Measurements from ENCODE around the gene NEDD4. TPM values are rescaled to one million over a fixed set of nuclear protein-coding genes. Genes with fewer than 3 reads are reported as not detected.
A peak's percentile ranks its signal among the peaks of the same experiment; 100 is the strongest.

Gene NEDD4
- total RNA-seq, 2 donors from 2014 or later = 10.4 to 16.5 TPM

GRCh38 chr15:55802600-55803376 lies 190.6 kb downstream of the NEDD4 start:
- Histone ChIP-seq H3K27me3 (ENCODE audit: control insufficient read depth, insufficient read depth, low read length, poor library complexity, severe bottlenecking) (peaks cover 28% of the 10 kb centered on the region), H3K36me3 (ENCODE audit: control insufficient read depth, insufficient read depth, low read length) (no peaks in the 10 kb centered on the region), H3K9ac (ENCODE audit: extremely low read depth, low read length, poor library complexity, severe bottlenecking) (no peak overlapping the region), H3K4me1 (ENCODE audit: control insufficient read depth, insufficient read depth, low read length) (no peaks in the 10 kb centered on the region), H3K27ac (ENCODE audit: low read depth, low read length) (no peak overlapping the region), H3K9me3 (ENCODE audit: control insufficient read depth, low read length) (no peaks in the 10 kb centered on the region), H3K4me3 (ENCODE audit: low read length) (no peak overlapping the region)
- Mint-ChIP-seq H3K27ac (no peak overlapping the region), H3K9me3 (no peaks in the 10 kb centered on the region), H3K27me3 (ENCODE audit: insufficient read depth) (peaks cover 39% of the 10 kb centered on the region), H3K36me3 (ENCODE audit: low read depth) (no peaks in the 10 kb centered on the region), H3K4me3 (no peak overlapping the region), H3K4me1 (peaks cover 9% of the 10 kb centered on the region)
- WGBS, 2 experiments (ENCODE audit: insufficient coverage in 1 of 2, insufficient read length in 1 of 2) = 88 to 100% methylated on average over 1 to 5 of the region's 5 CpGs
- no peak for DNase-seq
- peak; percentile 42 for TF ChIP-seq CTCF (conservative IDR thresholded peaks at IDR 0.05)

- no peaks in the 10 kb centered on the region for H3K36me3 ChIP-seq (ENCODE audit: control insufficient read depth, insufficient read depth, low read length)
- Mint-ChIP-seq H3K4me1 (peaks cover 7% of the 10 kb centered on the region), H3K27ac (no peak overlapping the region), H3K27me3 (ENCODE audit: insufficient read depth) (peaks cover 50% of the 10 kb centered on the region), H3K36me3 (ENCODE audit: low read depth) (no peaks in the 10 kb centered on the region), H3K9me3 (no peaks in the 10 kb centered on the region), H3K4me3 (no peak overlapping the region)
- 97% methylated on average over 2 of the region's 2 CpGs; no CpG with 5 or more reads in 1 of the 2 experiments for WGBS, 2 experiments (ENCODE audit: insufficient coverage in 1 of 2, insufficient read length in 1 of 2)
- peaks cover 37% of the 10 kb centered on the region for H3K27me3 ChIP-seq (ENCODE audit: control insufficient read depth, insufficient read depth, low read length, poor library complexity, severe bottlenecking)
- DNase-seq = no peak
- H3K9ac ChIP-seq (ENCODE audit: extremely low read depth, low read length, poor library complexity, severe bottlenecking) = no peak overlapping the region
- TF ChIP-seq CTCF (conservative IDR thresholded peaks at IDR 0.05) = no peak
- no peaks in the 10 kb centered on the region for H3K4me1 ChIP-seq (ENCODE audit: control insufficient read depth, insufficient read depth, low read length)
- H3K27ac ChIP-seq (ENCODE audit: low read depth, low read length) = no peak overlapping the region
- no peaks in the 10 kb centered on the region for H3K9me3 ChIP-seq (ENCODE audit: control insufficient read depth, low read length)
- H3K4me3 ChIP-seq (ENCODE audit: low read length) = no peak overlapping the region
Measured at GRCh38 chr15:55800216-55800615, 193.2 kb downstream of the NEDD4 start.

DNA sequence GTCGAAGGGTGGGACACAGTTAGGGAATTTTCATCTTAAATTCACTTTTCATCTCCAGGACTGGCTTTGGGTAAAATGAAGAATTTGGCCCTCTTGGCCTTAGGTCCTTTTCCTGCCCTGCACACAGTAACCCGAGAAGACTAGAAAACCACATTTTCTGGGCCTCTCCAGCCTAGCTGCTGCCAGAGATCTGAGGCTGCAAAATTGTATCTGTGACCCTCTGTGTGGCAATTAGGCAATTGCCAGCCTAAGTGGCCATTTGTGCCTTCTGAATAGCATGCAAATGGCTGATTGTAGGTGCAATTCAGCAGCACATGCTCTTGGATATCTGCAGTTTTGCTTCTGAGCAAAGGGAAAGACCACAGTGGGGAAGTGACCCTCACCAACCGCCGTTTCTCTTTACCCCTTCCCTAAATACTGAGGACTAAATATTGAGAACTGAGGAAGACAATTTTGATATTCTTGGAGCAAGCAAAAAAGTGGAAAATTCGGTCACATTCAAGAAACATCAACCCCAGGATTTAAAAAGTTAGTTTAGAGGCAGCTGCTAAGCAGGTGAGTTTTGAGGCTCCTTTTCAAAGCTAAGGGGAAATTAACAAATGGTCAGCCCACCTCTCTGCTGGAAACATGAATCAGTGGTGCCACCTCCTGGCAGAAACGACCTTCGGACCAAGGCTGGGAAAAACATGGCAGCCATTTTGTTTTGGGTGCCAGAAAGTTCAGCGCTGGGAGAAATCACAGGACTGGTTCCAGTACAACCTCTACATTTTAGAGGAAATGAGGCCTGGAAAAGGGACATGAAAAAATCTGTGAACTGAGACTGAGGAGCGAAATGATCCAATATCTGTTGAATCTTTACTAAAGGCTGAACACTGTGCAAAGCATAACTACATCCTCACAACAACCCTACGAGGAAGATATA lies 193.9 kb downstream of the NEDD4 start:
- H3K9ac ChIP-seq (ENCODE audit: extremely low read depth, low read length, poor library complexity, severe bottlenecking) = no peak overlapping the region
- 45 to 49% methylated on average over 6 to 10 of the region's 10 CpGs for WGBS, 2 experiments (ENCODE audit: insufficient coverage in 1 of 2, insufficient read length in 1 of 2)
- H3K36me3 ChIP-seq (ENCODE audit: control insufficient read depth, insufficient read depth, low read length) = no peaks in the 10 kb centered on the region
- H3K27ac ChIP-seq (ENCODE audit: low read depth, low read length) = peak overlapping the region; percentile 83
- peaks cover 42% of the 10 kb centered on the region for H3K27me3 ChIP-seq (ENCODE audit: control insufficient read depth, insufficient read depth, low read length, poor library complexity, severe bottlenecking)
- Mint-ChIP-seq H3K4me1 (peaks cover 7% of the 10 kb centered on the region), H3K27me3 (ENCODE audit: insufficient read depth) (peaks cover 52% of the 10 kb centered on the region), H3K36me3 (ENCODE audit: low read depth) (no peaks in the 10 kb centered on the region), H3K4me3 (no peak overlapping the region), H3K9me3 (peaks cover 6% of the 10 kb centered on the region), H3K27ac (no peak overlapping the region)
- peaks cover 5% of the 10 kb centered on the region for H3K9me3 ChIP-seq (ENCODE audit: control insufficient read depth, low read length)
- no peaks in the 10 kb centered on the region for H3K4me1 ChIP-seq (ENCODE audit: control insufficient read depth, insufficient read depth, low read length)
- TF ChIP-seq CTCF (conservative IDR thresholded peaks at IDR 0.05) = peak; percentile 92
- peak; percentile 93 for DNase-seq
- no peak overlapping the region for H3K4me3 ChIP-seq (ENCODE audit: low read length)
